Islet of Langerhans (tissue), 1 donor: ENCODE measurements around the gene CYSRT1.
"Not testable (repeated sequence)": the region's sequence is repeated elsewhere in the genome, so short reads cannot be mapped to it uniquely, and the experiment has no call there.

Source experiments
- FAIRE-seq: peaks from one replicate; lab custom pipeline; 2011; peaks lifted over from hg19 to GRCh38; lab: Jason Lieb, UNC

CYSRT1 gene

GRCh38 chr9:137237759-137238726, 13.1 kb downstream of the CYSRT1 start:
- FAIRE-seq = no peak

DNA sequence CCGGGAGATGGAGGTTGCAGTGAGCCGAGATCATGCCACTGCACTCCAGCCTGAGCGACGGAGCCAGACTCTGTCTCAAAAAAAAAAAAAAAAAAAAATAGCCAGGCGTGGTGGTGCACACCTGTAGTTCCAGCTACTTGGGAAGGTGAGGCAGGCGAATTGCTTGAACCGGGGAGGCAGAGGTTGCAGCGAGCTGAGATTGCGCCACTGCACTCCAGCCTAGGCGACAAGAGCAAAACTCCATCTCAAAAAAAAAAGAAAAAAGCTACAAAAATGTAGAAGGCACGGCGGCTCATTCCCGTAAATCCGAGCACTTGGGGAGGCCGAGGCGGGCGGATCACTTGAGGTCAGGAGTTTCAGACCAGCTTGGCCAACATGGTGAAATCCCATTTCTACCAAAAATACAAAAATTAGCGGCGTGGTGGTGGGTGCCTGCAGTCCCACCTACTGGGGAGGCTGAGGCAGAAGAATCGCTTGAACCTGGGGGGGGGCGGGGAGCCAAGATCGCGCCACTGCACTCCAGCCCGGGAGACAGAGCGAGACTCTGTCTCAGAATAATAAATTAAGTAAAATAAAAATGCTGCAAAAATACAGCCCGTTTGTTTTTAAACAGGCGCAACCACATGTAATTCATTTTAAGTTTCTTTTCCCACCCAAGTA, 14.7 kb downstream of the CYSRT1 start:
- FAIRE-seq = not testable (repeated sequence)

DNA sequence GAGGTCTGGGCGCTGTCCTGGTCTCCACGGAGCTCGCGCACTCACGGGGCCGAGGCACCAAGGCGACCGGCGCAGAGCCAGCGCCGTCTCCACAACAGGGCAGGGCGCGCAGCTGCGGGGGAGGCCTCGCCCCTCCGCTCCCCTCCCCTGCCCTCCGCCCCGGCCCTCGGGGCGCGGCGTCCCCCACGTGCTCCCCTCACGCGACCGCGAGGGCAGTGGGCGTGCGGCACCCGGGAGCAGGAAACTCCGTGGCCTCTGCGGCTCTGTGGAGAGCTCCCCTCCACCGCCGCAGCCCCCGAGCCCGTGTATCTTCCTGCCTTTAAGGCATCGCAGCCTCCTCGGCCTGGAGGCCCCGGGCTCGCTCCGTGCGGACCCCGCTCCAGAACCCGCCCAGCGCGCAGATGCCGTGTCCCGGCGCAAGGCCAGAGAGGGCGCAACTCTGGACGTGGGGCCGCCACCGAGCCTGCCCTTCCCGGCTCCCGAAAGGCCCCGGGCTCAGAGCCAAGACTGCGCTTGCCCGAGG, 15.4 kb downstream of the CYSRT1 start:
- no peak for FAIRE-seq

DNA sequence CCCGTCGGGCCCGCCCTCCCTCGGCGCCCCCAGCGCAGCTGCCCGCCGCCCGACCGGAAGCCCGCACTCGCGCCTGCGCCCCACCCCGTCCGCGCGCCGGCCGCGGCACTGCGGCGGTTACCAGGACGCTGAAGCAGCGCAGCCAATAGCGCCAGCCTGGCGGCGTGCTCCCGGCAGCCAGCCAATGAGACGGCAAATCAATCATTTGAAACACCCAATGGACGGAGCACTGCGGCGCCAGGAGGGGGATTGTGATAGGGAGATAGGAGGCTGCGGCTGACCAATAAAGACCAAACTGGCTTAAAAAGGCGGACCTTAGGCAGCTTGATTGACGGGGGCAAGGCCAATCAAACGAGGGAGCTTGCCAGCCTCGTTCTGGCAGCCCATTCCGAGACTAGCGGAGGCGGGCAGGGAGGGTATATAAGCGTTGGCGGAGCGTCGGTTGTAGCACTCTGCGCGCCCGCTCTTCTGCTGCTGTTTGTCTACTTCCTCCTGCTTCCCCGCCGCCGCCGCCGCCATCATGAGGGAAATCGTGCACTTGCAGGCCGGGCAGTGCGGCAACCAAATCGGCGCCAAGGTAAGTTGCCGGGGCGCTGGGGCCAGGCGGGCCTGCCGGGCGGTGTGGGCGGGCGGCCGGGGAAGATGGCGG, 16.0 kb downstream of the CYSRT1 start, which contains the start of gene TUBB4B:
TUBB4B (plus strand) TSS at position 447 of the 649 bp plus-strand sequence; CDS start at position 521, 74 bp downstream.
- FAIRE-seq = peak; percentile 98

- FAIRE-seq = no peak
Measured at GRCh38 chr9:137241490-137242268, 16.7 kb downstream of the CYSRT1 start.

- FAIRE-seq = no peak
Measured at GRCh38 chr9:137242269-137243203, 17.6 kb downstream of the CYSRT1 start.

- not testable (repeated sequence) for FAIRE-seq
Measured at GRCh38 chr9:137243266-137243625, 18.3 kb downstream of the CYSRT1 start.

GRCh38 chr9:137243626-137244485, 18.9 kb downstream of the CYSRT1 start:
- FAIRE-seq = no peak

DNA sequence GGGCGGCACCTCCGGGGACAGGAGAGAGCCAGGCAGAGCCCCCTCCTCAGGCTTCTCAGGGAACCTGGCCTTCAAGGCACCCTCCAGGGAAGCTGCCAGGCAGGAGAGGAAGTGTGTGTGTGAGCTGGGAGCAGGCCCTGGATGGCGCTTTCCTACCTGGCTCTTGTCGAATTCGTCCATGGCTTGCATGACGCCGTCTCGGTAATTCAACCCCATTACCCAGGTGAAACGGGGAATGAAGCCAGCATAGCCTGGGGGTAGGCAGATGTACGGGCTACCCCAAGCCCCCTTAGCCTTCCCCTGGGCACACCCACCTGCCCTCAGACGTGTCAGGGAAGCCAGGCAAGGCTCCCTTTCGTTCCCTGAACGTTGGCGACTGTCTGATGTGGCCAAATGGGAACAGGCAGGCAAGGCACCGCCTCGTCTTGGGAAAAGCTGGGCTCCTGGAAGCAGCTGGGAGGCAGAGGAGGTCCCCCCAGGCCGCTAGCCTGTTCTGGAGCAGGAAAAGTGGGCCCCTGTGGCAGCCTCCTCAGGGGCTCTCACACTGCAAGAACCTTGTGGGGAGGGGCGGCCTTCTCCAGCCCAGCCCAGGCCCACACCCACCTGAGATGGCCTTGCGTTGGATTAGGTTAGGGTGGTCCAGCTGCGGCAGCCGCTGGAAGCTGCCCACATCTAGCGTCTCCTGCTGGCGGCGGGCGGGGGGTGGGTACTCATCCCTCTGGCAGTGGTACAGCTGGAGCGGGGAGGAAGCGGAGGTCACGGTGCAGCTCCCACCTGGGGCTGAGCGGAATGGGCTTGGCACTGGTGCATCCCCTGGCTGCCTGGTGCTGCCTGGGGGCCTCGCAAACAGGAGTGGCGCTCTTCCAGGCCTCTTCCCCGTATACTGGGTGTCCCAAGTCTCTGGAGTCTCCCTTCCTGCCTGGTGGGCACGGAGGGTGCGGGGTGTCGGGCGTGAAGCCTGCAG, 19.8 kb downstream of the CYSRT1 start:
- FAIRE-seq = no peak

DNA sequence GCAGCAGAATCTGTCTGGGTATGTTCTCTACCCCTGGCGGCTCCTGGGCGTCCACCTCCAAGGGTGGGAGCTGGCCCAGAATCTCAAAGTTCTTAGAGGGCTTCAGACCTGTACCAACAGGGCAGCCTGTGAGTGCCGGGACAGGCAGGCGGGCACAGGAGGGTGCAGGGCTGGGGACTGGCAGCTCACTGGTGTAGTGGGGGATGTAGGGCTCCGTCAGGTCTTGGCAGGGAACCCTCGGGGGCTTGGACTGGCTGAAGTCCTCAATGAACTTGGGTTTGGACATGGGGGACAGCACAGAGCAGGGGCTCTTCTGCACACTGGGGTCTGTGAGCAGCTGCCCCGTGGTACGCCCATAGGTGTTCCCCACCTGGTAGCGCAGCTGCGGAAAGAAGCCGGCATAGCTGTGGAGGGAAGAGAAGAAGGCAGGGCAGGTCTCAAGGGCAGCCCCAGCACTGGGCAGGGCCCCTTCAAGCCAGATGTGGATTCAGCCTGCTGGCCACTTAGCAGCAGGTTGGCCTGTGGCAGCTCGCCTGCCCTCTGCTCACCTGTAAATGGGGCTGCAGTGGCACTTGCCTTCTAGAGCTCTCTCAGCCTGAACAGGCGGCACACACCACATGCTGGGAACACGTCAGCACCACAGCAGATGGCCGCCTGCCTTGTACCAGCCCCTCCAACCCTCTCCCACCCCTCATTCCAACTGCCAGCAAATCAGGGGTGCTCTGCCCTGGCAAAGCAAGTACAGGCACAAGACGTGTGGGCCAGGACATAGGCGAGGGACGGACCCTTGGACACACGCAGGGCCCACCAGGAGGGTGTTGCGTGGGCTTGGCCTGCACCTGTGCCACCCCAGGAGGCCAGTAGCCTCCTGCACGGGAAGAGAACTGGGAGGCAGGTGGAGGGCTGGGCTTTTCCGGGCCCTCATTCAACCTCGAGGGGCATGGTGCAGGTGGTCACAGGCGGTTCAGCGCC, 20.8 kb downstream of the CYSRT1 start:
- FAIRE-seq = no peak

- FAIRE-seq = no peak
Measured at GRCh38 chr9:137247135-137247915, 22.4 kb downstream of the CYSRT1 start.

GRCh38 chr9:137247916-137248175, 22.9 kb downstream of the CYSRT1 start:
- FAIRE-seq = no peak

DNA sequence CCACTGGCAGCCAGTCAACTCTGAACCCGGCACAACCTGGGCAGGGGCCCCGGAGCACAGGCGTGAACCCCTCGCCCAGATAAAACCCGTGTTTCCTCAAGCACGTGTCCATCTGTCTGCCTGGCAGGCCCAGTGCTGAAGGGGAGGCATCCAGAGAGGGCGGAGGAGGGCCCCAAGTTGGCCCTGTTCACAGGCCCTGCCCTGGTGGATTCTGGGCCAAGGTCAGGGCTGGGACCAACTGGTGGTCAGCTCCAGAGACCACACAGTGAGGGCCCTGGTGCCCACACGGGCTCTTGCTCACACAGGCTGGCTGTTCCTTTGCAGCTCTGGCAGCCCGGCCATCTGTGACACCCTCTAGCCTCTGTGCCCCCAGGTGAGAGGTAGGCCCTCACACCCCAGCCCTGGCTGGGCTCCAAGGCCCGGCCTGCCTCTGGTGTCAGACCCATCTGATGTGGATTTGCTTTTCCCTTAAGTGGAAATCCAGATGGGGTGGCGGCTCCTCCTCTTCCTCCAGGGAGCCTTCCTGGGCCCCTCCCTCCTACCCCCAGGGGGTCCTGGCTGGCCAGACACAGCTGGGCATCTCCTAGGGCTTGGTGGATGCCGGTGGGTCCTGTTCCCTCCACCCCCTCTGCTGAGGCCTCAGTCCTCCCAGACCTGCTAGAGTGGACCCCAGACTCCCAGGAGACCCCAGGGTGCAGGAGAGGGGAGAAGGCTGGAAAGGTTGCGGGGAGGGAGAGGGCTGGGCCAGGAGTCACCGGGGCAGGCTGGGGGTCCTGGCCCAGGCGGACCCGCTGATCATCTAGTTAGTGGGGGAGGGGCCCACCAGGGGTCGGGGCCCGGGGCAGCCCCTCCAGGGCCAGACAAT, 25.6 kb downstream of the CYSRT1 start:
- no peak for FAIRE-seq

GRCh38 chr9:137251194-137251461, 26.2 kb downstream of the CYSRT1 start, which contains the start of gene STPG3:
TSS of gene STPG3 (plus strand) at chr9:137251286. CDS start at chr9:137251287, 1 bp downstream.
- FAIRE-seq = no peak

DNA sequence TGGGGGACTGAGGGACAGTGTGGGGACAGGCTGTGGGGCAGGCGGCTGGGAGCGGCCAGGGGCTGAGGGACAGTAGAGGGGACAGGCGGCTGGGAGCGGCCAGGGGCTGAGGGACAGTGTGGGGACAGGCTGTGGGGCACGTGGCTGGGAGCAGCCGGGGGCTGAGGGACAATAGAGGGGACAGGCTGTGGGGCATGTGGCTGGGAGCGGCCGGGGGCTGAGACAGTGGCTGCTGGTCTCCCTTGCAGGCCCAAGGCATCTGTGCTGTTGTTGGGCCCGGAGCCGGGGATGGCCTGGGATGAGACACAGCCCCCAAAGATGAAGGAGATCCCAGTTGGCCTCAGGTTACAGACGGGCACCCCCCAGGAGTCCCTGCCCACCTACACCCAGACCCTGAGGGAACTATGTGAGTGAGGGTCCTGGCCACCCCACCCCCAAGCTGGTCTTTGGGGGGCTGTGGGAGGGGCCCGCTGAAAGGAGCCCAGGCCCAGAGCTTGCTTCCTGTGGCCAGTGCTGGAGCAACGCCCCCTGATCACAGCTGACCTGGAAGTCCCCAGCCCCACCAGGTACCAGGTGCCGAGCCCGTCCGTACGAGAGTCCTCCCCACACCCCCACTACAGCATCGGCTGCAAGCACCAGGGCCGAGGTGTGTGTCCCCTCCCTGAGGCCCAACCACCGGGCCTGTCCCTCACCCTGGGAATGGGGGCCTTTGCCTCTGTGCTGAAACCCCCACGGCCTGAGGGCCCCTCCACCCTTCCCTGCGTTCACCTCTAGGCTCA, 26.7 kb downstream of the CYSRT1 start:
- FAIRE-seq = no peak
